ENCODE results near the gene WDR82.

DNA sequence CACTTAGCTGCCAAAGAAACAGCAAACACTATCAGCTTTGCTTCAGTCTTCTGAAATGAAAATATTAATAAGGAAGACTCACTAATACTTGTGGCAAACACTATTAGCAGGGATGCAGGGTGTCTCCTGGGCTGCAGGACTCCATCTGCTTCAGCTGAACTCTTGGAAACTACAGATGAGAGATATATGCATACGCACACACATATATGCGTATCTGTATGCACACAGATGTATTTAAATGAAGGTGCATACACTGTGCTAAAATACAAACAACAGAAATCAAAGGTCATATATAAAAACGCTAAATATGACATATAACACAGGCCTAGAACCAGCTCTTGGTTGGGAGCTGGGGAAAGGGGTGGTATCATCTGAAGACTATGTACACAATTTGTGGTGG is 22.3 kb downstream of the WDR82 start:
- TF ChIP-seq CTCF (IDR thresholded peaks at IDR 0.05) (no peak), POLR2A (IDR thresholded peaks at IDR 0.05) (no peak), POLR2AphosphoS5 (IDR thresholded peaks at IDR 0.05) (no peak), EP300 (IDR thresholded peaks at IDR 0.05) (no peak)
